ENCODE results near the gene F5.
"Not testable (repeated sequence)": the region's sequence is repeated elsewhere in the genome, so short reads cannot be mapped to it uniquely, and the experiment has no call there.

Gene F5

DNA sequence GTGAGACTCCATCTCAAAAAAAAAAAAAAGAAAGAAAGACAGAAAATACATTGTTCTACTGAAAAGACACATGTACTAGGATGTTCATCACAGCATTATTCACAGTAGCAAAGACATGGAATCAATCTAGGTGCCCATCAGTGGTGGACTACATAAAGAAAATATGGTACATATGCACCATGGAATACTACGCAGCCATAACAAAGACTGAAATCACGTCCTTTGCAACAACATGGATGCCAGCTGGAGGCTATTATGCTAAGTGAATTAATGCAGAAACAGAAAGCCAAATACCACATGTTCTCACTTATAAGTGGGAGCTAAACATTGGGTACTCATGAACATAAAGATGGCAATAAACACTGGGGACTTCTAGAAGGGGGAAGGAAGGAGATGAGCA, 51.6 kb downstream of the F5 start:
- no peak for DNase-seq

DNA sequence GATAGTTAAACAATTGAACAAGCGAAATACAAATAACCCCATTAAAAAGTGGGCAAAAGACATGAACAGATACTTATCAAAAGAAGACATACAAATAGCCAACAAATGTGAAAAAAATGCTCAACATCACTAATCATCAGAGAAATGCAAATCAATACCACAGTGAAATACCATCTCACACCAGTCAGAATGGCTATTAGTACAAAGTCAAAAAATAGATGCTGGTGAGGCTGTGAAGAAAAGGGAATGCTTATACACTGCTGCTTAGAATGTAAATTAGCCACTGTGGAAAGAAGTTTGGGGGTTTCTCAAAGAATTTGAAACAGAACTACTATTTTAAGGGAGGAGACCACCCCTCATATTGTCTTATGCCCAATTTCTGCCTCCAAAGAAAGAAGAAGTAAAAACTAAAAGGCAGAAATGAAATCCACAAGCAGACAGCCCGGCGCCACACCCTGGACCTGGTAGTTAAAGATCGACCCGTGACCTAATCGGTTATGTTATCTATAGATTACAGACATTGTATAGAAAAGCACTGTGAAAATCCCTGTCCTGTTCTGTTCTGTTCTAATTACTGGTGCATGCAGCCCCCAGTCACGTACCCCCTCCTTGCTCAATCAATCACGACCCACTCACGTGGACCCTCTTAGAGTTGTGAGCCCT, 52.6 kb downstream of the F5 start:
- DNase-seq = not testable (repeated sequence)

DNA sequence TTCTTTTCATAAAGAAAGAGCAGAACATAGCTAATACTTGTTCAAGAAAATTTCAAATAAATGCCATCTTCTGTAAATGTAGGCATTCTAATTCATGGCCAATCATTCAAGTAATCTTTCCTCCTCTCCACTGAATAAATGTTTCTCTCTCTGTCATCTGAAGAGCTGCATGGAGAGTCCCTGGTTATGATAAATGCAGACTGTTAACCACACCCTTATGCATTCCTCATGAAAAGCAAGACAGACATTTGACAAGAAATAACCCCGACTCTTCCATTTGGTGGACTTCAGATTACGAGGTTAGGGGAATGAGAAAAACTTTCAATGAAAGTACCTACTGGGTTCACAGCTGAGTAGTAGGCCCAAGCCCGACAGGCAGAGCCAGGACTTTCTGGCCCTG, 55.8 kb downstream of the F5 start:
- DNase-seq = no peak

DNA sequence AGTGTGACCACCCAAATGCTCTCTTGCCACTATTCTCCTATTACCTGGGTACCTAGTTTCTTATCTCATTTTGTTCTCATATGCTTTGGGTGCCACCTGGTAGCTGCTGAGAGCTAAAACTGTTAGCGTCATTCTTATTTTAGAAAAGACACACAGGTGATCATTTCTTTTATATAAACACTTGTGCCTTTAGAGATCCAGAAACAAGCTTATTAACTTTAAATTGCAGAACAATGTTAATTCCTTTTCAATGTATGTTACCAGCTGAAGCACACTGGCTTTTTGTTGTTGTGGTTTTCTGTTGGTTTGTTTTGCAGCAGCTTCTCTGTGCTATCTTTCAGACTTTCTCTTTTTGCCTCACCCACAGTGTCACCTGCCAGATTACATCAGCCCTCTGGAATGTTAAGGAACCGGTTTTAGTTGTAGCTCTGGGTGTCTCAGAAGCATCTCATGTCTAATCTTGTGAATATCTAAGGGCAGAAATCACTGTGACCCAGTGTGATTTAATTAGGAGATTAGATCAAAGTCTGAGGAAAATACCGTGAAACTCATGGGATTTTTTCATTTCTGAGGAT, 57.1 kb downstream of the F5 start:
- no peak for DNase-seq

DNA sequence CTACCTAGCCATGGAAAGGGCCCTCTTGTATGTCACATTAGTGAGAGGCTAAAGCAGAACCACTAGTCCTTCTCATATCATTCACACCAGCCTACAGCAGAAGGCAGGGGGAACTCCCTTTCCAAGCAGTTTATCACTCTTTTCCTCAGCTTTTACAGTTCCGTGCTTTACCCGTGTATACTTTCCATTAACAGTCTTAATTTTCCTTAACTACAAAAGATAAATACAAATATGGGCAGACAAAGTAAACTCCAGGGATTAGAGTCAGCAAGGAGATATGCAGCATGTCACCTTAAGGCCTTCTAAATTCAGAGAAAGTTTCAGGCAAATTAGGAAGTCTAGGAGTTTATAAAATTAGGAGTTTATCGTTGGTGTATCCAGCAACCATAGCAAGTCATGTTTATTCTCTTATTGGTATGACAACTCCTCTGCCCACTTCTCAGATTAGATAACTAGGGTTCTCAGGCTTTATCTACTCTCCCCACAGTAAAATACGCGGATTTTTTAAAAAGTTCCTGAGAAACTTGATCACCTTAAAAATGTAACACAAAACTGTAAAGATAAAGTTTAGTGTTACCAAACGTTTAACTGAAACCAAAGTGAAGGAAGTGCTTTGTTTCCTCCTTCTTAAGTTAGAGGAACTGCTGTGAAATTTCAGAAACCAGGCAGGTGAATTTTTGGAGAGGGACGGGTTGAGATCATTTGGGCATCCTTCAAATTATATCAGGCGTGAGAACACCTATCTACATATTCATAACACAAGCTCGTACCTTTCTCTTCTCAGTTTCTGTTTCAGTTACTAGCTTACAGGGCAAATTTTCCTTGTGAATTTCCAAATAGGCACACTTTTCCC, 57.8 kb downstream of the F5 start:
- peak; percentile 18 to 37 for DNase-seq

DNA sequence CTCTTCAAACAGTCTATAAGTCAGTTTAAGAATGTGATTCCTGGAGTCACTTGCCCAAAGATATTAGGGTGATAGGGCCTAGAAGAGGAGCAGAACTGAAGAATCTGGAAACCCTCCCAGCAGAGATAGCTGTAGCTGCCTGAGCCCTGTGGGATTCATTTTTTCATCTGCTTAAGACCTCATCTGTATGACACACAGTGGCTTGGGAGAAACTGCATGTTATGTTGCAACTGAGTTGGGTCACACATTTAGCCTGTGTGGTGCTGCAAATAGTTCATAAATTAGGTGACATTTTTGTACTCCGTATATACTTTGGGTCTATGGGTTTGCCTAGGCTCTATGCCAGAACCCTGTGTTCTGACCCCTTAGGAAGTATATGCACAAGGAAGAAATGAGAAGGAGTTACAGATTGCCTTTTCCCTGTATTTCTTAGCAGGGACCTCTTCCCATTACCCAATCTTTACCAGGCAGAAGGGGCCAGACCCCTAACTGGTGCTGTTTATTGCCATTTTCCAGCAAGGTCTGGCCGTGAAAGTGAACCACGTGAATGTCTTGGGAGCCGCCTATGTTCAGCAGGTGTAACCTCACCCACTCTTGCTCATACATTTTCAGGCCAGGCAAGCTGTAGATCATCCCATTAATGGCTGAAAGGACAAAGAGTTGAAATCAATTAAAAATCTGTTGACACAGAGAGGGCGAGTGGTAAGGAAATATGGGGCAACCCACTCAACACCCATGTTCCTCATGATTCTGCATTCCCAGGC, 58.6 kb downstream of the F5 start:
- DNase-seq = no peak

DNA sequence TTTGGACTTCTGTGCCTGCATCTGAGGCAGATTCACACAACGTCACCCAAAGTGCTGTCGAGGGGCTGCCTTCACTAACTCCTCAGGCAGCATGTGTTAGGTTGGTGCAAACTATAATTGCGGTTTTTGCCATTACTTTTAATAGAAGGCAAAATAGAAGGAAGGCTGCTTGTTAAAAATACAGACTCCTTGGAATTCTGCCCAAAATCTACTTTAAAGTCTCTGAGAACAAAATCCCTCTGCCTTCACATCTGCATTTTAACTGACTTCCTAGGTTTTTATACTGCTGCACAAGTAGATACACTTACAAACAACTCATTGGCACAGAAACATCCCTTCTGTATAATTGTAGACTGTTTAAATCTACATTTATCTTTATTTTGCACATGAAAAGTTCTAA, 59.3 kb downstream of the F5 start:
- no peak for DNase-seq

DNA sequence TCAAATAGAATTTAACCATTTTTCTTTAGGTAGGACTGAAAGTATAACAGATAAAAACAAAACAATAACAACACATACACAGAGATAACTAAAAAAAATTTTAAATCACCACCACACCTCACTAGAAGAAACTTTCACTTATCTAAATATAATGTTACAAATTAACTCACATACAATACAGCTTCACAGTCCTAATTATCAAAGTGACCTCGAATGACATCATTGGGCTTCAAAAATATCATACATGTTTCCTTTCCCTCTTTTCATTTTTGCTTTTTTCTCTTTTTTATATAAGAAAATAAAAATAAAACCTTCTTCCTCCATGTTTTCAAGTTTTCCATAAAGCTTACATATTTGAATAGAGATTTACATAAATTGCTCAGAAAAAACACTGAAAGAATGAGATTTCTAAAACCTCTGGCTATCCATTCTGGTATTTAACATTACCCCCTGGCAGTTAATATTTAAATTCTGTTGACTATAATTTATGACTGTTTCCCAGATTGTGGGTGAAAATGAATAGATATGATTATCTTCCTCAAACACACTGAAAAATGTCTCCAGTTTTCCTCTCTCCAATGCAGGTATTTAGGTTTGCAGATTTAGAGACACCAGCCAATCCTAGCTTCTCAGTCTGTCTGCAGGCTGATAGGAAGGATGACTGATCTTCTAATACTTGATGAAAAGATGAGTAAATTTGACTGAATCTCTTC, 60.0 kb downstream of the F5 start:
- no peak for DNase-seq

DNA sequence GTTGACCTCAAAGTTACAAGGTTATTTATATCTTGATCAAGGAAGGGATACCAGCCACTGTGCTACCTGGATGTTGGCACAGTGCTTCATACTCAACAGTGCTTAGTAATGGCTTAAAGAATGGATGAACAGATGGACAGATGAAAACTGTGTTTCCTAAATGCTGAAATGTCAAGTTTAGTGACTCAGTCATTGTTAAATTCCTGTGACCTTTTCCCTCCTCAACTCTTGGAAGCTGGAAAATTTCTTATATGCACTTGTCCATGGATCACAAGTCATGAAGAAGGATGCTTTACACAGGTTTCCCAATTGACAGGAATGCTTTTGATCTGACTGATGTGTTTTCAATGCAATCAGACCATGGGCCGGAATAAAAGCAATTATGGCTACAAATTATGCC, 60.9 kb downstream of the F5 start:
- no peak for DNase-seq

DNA sequence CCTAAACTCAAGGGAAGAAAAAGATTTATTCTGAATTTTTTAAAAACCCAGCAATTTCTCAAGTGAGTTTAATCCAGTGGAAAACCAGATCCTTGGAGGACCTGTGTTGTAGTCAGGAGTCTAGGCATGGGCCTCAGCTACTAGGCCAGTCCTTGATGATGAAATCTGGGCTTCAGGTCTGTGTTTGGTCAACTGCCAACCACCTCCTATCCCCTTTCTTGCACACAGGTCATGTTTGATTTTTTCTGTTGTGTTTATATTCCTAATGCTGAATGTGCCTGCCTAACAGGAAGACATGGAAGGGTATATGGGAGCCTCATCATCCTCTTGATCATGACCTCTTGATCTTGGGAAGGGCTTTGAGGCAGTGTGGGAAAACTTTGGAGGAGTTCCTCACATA, 62.4 kb downstream of the F5 start:
- DNase-seq = no peak

DNA sequence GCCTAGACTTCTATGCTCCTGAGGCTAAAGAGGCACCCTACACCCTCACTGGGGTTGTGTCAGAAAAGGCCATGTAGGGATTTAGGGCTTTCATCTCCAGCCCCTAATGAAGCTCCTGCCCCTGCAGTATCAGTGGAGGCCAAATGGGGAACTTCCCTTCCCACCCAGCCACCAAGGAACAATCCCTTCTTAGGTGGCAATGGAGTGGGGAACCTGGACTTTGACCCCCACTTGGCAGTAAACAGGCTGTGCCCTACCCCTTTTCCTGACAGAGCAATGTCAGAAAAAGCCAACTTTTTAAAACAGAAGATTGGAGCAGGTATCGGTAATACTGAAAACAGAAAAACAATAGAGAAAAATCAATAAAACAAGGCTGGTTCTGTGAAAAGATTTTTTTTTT, 65.1 kb downstream of the F5 start:
- no peak for DNase-seq

DNA sequence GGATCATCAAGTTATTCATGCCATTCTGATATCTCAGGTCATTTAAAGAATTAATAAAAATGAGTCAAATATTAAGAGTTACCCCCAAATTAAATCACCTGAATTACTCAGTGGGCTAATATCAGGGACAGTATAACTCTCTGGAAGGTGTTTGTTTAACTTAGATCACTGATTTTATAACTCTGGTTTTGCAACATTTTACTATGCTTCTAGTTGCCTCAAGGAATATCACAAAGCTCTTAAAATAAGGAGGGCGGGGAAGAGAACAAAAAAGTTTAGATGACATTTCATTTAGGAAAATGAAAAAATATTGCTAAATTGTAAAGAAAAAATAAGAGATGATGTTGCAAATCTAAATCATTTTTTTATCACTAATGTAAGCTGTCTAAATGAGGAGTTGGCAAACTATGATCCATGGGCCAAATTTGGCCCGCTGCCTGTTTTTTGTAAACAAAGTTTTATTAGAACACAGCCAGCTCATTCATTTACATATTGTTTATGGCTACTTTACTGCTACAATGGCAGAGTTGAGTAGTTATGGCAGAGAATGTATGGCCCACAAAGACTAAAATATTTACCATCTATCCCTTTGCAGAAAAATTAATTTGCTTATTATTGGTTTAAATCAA, 68.6 kb downstream of the F5 start:
- no peak for DNase-seq

DNA sequence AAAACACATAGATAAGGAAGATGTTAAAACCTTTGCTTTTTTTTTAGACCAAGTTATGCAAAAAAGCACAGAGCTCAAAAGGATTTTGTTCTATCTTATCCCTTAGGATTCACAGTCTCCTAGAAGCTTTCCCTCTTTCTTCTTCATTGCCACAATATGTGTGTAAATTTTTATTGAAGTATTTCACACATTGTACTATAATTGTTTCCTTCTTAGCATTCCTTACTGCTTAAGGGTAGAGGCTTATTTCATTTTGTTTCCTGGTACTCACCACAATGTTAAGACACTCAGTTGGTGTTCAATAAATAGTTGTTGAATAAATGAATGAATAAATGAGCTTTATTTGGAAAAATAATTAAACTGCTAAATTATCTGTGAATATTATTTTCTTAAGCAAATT, 70.6 kb downstream of the F5 start:
- DNase-seq = no peak

DNA sequence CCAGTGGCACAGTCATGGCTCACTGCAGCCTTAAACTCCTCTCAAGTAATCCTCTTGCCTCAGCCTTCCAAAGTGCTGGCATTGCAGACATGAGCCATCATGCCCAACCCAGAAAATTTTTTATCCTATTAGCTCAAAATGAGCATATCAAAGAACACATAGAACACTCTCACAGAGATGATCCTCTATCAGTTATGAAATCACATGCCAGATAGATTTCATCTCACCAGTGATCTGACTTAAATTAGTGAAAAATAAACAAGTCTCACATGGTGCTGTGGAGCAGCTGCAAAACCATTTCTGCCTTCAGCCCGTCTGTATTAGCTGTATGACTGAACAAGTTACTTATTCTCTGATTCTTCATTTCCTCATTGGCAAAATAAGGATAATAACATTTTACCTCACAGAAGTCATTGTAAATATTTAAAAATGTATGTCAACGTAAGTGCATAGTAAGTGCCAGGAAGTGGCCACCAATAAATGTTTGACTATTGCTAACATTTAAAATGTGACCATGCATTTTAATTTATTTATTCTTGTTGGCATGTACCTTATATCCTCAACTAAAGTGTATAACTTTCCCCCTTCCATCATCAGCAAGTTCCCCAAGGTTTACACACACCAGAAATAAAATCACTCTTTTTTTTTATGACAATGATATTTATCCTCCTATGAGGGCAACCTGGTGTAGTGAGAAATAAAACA, 71.6 kb downstream of the F5 start:
- no peak for DNase-seq

DNA sequence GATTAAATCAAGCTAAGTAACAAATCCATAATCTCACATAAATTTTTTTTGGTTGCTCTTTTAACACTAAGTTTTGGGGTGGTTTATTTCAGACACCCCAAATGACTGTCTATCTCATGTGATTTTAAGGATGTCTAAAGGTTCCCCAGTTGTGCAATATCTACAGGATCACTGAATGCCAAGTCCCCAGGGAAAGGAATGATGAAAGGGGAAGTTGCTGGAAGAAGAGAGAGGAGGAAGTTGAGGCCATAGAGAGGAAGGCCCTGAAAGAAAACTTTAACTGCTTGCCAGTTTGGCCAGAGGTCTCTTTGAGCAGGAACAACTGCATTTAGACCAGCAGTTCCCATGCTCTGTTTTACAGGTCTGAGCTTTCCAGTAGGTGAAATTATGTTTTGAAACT, 73.1 kb downstream of the F5 start:
- peak; percentile 40 to 65 for DNase-seq

DNA sequence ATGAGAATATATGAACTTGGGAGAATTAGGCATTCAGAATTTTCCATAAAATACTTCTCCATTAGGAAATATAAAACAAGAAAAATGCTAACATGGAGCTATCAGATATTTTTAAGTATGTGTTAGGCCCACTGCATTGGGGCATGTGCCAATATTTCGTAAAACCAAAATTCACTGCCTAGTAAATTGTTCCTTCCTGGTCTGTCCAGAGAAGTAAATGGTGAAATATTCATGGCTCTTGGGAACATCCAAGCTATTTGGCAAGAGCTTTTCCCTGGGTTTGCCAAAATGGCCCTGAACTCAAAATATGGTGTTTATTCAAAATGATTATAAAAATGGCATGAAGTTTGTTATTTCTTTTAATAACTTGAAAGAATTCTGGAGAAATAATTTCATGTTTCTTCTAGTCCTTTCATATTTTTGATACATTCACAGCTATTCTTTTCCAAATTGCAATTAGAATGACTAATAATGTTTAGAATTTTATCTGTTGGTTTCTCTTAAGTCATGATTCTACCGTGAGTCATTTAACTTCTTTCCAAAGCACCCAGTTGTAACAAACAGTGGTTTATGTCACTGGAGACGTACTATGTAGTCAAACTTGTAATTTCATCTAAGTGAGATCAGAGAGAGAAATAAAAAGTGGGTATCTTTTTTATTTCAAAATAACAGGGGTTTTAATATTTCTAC, 74.8 kb downstream of the F5 start:
- no peak for DNase-seq

DNA sequence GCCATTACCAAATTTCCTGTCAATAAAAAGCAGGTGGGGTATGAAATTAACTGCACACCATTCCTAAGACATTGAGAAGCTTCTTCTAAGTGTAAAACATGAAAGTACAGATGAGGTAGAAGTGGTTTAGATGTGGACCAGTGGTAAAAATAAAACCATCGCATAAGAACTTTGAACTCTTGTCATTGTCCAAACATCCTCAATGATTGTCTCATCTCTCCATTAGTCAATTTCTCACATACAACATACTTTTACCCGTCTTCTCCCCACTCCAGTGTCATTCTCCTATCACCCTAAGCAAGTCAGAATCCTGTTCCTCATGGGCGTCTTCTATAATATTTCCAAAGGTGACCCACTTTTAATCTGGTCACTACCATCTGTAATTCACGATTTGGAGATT, 76.2 kb downstream of the F5 start:
- no peak for DNase-seq

DNA sequence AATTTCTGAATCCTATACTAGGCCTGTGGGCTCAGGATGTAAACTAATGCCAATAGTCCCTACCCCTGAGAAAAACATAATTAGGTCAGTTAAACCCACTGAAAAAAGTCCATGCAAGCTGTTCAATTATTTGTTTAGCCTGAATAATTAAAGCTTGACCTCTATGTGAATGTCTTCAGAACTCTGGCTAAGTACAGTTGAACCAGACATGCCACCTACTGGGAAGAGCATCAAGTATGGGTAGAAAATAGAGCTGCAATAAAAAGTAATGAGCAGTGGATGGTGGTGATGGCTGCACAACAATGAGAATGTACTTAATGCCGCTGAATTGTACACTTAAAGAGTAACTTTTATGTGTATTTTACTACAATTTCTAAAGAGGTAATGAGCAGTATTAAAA, 76.9 kb downstream of the F5 start:
- DNase-seq = no peak

DNA sequence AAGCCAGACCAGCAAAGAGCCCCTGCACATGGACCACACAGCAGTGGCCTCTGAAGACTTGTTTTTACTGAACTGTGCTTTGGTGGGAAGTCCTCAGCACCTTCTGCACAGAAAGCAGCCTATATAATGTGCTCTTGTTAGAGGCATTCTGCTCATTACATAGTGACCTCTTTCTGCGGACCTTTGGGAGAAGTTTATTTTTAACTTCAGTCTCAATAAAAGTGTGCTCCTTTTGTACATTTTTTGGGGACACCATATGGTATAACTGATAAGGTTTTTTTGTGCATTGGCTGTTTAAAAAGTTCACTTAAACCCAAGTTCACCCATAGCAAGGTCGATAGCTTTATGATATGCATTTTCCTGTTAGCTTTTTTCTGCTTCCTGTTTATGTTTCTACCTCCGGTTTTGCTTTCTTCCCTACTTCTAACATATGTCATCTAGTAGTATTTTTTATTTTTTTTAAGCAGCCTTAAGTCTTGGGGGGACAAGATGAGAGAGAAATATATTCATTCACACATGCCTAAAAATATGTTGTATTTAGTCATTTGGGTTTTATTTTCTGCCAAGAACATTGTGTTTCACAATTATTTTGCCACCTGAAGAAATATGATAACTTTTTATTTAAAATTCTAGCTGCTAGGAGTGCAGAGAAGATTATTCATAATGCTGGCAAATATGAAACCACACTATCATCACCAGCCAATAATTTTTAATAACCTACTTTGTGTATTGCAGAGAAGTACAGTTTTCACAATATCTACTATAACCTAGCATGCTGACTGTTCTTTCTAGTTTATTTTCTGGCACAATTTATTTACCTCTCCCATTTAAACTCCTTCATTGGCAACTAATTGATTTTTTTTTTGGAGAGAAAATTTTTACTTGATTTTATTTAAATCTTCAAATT, 77.6 kb downstream of the F5 start:
- DNase-seq = no peak

DNA sequence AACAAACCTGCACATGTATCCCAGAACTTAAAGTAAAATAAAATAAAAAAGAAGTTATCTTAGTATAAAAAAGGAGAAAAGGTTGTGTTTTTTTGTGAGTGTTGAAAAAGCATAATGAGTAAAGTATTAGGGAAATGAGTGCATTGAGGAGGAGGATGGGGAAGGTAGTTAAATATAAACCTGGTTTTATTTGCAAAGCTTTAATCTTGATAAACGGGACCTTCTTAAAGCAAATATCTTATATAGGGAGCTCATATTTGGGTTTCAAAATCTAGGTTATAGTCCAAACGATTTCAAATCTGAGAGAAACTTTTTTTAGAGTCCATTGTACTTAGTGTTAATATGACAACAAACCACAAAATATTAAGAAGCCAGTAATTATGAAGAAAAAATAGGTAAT, 78.9 kb downstream of the F5 start:
- no peak for DNase-seq
